H1 (cell line): ENCODE measurements around the gene PLPP4. TPM values are rescaled to one million over a fixed set of nuclear protein-coding genes. Genes with fewer than 3 reads are reported as not detected.

Experiments
- SIN3A ChIP-seq, 2 experiments: IDR thresholded peaks in 1 of 2; conservative IDR thresholded peaks in 1 of 2; 2 replicates each; pipeline ENCODE4 v1.6.1; 2011 to 2012; ENCODE audit warnings: low read length in 2 of 2, improper control_type of control experiment in 1 of 2, low read depth in 1 of 2, mild to moderate bottlenecking in 1 of 2
- ZNF274 ChIP-seq: IDR thresholded peaks from 2 replicates; pipeline ENCODE4 v1.7.0; 2012; ENCODE audit warnings: low read length, borderline replicate concordance; ENCODE audit errors: extremely low read depth
- polyA plus RNA-seq, 7 experiments: library from polyadenylated mRNA; depleted of rRNA in 3 of 7; stranded (reverse) in 5 of 7; unstranded in 2 of 7; fragments of >200 nt in 5 of 7; fragments of 200-250 nt in 2 of 7; gene quantifications; 1 replicate in 5 of 7; 2 replicates in 1 of 7; 4 replicates in 1 of 7; pipeline versions ENCODE4 v1.2.1 to v1.2.3, GENCODE V29; 2011 to 2013; ENCODE audit warnings: missing spikeins in 2 of 7, mixed read lengths in 2 of 7
- total RNA-seq: library from RNA; stranded (reverse); fragmentation: NEBNext Ultra II Directional; extraction: Animal tissue kit (Norgen Biotek cat#: 25700); gene quantifications from 2 replicates; pipeline ENCODE4 v1.2.1, GENCODE V29; 2021

Gene PLPP4
- total and polyA plus RNA-seq, 2 of the 8 experiments (the other 6 are each of a cell fraction or from before 2014, with no cell fraction given) = 0.30 TPM; not detected in 1

DNA sequence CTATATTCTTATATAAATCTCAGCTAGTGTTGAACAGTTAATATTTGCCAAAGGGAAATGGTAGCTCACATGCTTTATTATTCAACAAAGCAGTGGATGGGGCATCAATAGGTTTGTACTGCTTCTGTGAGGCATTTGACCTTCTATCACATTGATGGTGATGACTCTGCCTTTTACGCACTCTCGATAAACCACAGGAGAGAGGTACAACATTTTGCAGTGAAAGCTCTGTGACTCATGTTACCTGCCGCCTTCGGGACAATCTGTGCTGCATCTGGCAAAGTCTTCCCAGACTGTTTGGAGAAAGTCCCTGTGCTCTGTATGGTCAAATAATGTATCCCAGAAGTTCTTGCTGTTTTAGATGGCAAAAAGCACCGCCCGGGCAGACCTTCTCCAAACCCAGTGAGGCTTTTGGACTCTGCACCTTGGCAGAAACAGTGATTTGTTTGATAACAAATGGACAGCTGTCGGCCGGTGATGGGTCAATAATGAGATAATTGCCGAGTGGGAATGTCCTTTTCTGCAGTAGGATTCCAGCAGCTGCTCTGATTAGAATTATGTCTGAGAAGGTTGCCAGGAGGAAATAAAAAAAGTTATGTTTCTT, 61.0 kb downstream of the PLPP4 start (continued):
- no peak for TF ChIP-seq SIN3A (conservative IDR thresholded peaks at IDR 0.05 in 1 of 2, IDR thresholded peaks at IDR 0.05 in 1 of 2; ENCODE audit: low read depth in 1 of 2, low read length in 2 of 2)
- TF ChIP-seq ZNF274 = no peak
